ENCODE data around the gene PHF12. TPM values are rescaled to one million over a fixed set of nuclear protein-coding genes. Genes with fewer than 3 reads are reported as not detected.

The PHF12 gene
- total and polyA plus RNA-seq, 10 of the 15 experiments (the other 5 are each of a cell fraction or from before 2014, with no cell fraction given), result 1.3 to 43.9 (median 19.2) TPM

DNA sequence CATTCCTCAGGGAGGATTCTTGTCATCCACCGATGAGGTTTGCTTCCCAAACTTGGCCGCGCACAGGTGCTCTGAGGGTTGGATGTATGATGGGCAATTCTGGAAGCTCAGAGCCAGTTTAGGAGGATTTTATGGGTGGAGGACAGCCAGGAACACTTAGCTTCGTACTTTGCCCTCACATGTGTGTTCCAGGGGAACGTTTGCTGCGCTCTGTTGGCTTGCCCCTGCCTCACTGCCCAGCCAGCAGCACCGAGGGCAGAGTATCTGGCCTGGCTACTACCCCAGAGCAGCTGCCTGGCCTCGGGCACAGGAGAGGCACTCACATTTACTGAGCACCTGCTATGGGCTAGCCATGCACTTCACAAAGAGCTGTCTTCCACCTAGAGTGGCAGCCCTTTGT lies 40.5 kb upstream of the PHF12 start (continued):
- TF ChIP-seq EED (IDR thresholded peaks at IDR 0.05; ENCODE audit: low read depth) (no peak), ESRRA (IDR thresholded peaks at IDR 0.05; ENCODE audit: low read length) (no peak), HDAC2 (IDR thresholded peaks at IDR 0.05) (no peak), GATAD2B (conservative IDR thresholded peaks at IDR 0.05; ENCODE audit: low read depth) (no peak), SIX5 (IDR thresholded peaks at IDR 0.05; ENCODE audit: low read depth, low read length, severe bottlenecking) (no peak), TCF12 (IDR thresholded peaks at IDR 0.05; ENCODE audit: low read depth, low read length) (no peak), MEF2A (IDR thresholded peaks at IDR 0.05; ENCODE audit: insufficient read depth, low read depth, low read length) (no peak), NR2F1 (conservative IDR thresholded peaks at IDR 0.05) (no peak)
- TF ChIP-seq, protein P1, sequence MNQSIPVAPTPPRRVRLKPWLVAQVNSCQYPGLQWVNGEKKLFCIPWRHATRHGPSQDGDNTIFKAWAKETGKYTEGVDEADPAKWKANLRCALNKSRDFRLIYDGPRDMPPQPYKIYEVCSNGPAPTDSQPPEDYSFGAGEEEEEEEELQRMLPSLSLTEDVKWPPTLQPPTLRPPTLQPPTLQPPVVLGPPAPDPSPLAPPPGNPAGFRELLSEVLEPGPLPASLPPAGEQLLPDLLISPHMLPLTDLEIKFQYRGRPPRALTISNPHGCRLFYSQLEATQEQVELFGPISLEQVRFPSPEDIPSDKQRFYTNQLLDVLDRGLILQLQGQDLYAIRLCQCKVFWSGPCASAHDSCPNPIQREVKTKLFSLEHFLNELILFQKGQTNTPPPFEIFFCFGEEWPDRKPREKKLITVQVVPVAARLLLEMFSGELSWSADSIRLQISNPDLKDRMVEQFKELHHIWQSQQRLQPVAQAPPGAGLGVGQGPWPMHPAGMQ (IDR thresholded peaks at IDR 0.05; ENCODE audit: borderline replicate concordance), result no peak
- TF ChIP-seq, protein P2, sequence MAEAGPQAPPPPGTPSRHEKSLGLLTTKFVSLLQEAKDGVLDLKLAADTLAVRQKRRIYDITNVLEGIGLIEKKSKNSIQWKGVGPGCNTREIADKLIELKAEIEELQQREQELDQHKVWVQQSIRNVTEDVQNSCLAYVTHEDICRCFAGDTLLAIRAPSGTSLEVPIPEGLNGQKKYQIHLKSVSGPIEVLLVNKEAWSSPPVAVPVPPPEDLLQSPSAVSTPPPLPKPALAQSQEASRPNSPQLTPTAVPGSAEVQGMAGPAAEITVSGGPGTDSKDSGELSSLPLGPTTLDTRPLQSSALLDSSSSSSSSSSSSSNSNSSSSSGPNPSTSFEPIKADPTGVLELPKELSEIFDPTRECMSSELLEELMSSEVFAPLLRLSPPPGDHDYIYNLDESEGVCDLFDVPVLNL (IDR thresholded peaks at IDR 0.05; ENCODE audit: low read depth, low read length), result no peak
- TF ChIP-seq, protein P3, sequence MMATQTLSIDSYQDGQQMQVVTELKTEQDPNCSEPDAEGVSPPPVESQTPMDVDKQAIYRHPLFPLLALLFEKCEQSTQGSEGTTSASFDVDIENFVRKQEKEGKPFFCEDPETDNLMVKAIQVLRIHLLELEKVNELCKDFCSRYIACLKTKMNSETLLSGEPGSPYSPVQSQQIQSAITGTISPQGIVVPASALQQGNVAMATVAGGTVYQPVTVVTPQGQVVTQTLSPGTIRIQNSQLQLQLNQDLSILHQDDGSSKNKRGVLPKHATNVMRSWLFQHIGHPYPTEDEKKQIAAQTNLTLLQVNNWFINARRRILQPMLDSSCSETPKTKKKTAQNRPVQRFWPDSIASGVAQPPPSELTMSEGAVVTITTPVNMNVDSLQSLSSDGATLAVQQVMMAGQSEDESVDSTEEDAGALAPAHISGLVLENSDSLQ (IDR thresholded peaks at IDR 0.05), result no peak

DNA sequence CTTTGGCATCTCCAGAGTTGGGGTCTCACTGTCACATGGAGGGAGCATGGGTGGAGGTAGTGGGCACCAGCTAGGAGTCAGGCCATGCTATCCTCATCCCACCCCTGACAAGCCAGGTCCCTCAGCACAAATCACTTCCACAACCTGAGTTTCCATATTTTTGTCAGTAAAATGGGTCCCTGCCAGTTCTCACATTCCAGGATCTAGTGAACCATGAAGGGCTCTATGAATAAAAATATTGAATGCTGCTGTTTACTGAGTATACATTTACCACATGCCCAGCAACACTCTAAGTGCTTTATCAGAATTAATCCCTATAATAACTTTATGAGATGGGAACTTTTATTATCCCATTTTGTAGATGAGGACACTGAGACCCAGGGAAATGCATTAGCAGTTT lies 37.7 kb upstream of the PHF12 start:
- no TSS peak for BruUV-seq (replicated peaks)
- TF ChIP-seq FOS (IDR thresholded peaks at IDR 0.05; ENCODE audit: borderline replicate concordance, extremely low read depth, insufficient read length) (no peak), CHD4 (IDR thresholded peaks at IDR 0.05) (no peak)
- FAIRE-seq (no peak), DNase-seq (ENCODE audit: low read depth, low spot score) (no peak), ATAC-seq (no peak)
- H2AFZ ChIP-seq (ENCODE audit: control insufficient read depth, low read depth, low read length), result no peak overlapping the region
- no peak overlapping the region for H3K4me2 ChIP-seq (ENCODE audit: control insufficient read depth, insufficient read depth)
- CTCF ChIA-PET, result no interaction called here
- RAD21 ChIA-PET (ENCODE audit: unreplicated experiment), result no interaction called here
- intact Hi-C loops (cut with micrococcal nuclease; ENCODE audit: unreplicated experiment) (no loop called here), in situ Hi-C loops (cut with MboI) (no loop called here)
- H3K27ac ChIP-seq (ENCODE audit: control insufficient read depth, insufficient read depth), result no peak overlapping the region
- no peaks in the 10 kb centered on the region for H4K20me1 ChIP-seq (ENCODE audit: control insufficient read depth, insufficient read depth)
- H3K9me3 ChIP-seq (replicated peaks; ENCODE audit: control insufficient read depth, insufficient read depth, low read length), result no peaks in the 10 kb centered on the region
- SMC1A ChIA-PET (ENCODE audit: uncharacterized antibody, unreplicated experiment), result no interaction called here
- H3K4me1 ChIP-seq (ENCODE audit: control insufficient read depth, insufficient read depth, low read length), result no peaks in the 10 kb centered on the region
- H3K9ac ChIP-seq (ENCODE audit: control insufficient read depth, insufficient read depth, low read length), result no peak overlapping the region
- H3K79me2 ChIP-seq (ENCODE audit: control insufficient read depth, insufficient read depth, low read length), result no peaks in the 10 kb centered on the region
- no peaks in the 10 kb centered on the region for H3K36me3 ChIP-seq (ENCODE audit: control insufficient read depth in 2 of 2, insufficient read depth in 2 of 2, low read length in 1 of 2)
- H3K27me3 ChIP-seq (replicated peaks in 1 of 2; ENCODE audit: control insufficient read depth in 2 of 2, insufficient read depth in 2 of 2, low read length in 1 of 2), result no peaks in the 10 kb centered on the region
- POLR2A ChIA-PET, result no interaction called here
- H3K4me3 ChIP-seq, result no peak overlapping the region

All from GM12878 (cell line).